ENCODE results near the gene AHDC1.

DNA sequence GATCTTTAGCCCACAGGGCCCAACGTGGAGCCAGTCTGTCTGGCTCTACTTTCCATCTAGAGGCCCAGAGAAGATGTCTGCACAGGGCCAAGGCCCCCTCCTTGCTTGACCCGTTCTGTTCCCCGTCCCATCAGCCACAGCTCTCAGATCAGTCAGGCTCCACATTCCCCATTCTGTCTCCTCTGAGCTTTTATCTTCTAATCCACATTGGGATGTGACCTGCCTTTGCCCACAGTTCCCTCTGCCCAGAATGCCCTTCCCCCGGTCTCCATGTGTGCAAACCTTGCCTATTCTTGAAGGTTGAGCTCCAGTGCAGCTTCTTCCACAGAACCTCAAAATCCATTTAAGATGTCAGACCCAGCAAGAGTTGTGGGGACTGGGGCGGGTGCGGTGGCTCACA lies 60.7 kb downstream of the AHDC1 start:
- TF ChIP-seq GATA2 (IDR thresholded peaks at IDR 0.05; ENCODE audit: low read depth, low read length) (no peak), GATA3 (IDR thresholded peaks at IDR 0.05; ENCODE audit: low read depth, low read length) (no peak)
